Psoas muscle (tissue), 8 donors: Measurements from ENCODE around the gene FGD4. TPM values are rescaled to one million over a fixed set of nuclear protein-coding genes. Genes with fewer than 3 reads are reported as not detected.

Experiments used
- ATAC-seq, 4 donors: fragments of 200-7000 bp; cut with Tn5 transposase; one replicate each; pipeline ENCODE4 v1.9.1; 2020; ENCODE audit warnings: moderate library complexity in 3 of 4, mild to moderate bottlenecking in 2 of 4
- DNase-seq, 2 donors: peaks; one replicate each; pipeline ENCODE4 v3.0.0-alpha.2; 2020
- H3K27ac ChIP-seq: fragments of 200-600 bp; one replicate; pipeline ENCODE4 v1.8.0; 2022
- H3K27me3 ChIP-seq, 3 donors: fragments of 200-600 bp in 1 of 3; one replicate each; pipeline versions ENCODE4 v1.6.1 to v1.8.0; 2013 to 2022; ENCODE audit warnings: low read length in 2 of 3, mild to moderate bottlenecking in 2 of 3, moderate library complexity in 1 of 3; ENCODE audit not compliant: insufficient read depth in 3 of 3
- H3K36me3 ChIP-seq, 2 donors: fragments of 200-600 bp in 1 of 2; one replicate each; pipeline versions ENCODE4 v1.6.1 to v1.8.0; 2013 to 2022; ENCODE audit warnings: low read depth in 1 of 2, mild to moderate bottlenecking in 1 of 2, moderate library complexity in 1 of 2; ENCODE audit not compliant: insufficient read depth in 1 of 2
- H3K4me1 ChIP-seq: fragments of 200-600 bp; one replicate; pipeline ENCODE4 v1.8.0; 2022
- H3K4me3 ChIP-seq: fragments of 200-600 bp; one replicate; pipeline ENCODE4 v1.8.0; 2022; ENCODE audit warnings: mild to moderate bottlenecking
- H3K9me3 ChIP-seq: fragments of 200-600 bp; one replicate; pipeline ENCODE4 v1.8.0; 2022
- CTCF ChIP-seq: fragments of 200-600 bp; IDR thresholded peaks from one replicate; pipeline ENCODE4 v1.8.0; 2022; ENCODE audit warnings: antibody characterized with exemption
- WGBS, 3 donors: extraction: QIAGEN DNeasy Blood & Tissue Kit; methylation state at CpG; one replicate each; pipeline versions ENCODE4 v1.1.6 to v1.1.7; 2013; 5-methylcytosine and 5-hydroxymethylcytosine counted together
- intact Hi-C, 2 donors: fragments of 100-400 bp; cut with DNase I; formaldehyde crosslinking; loops; one replicate each; pipeline versions ENCODE4 v1.11.0 to v1.14.2; 2022
- polyA plus RNA-seq, 3 donors: library from polyadenylated mRNA; stranded (reverse); fragments of 200-250 nt; gene quantifications; one replicate each; pipeline ENCODE4 v1.2.3, GENCODE V29; 2013
- total RNA-seq, 4 donors: library from RNA; stranded (reverse); fragmentation: NEBNext Ultra II Directional in 2 of 4; extraction: Animal tissue kit (Norgen Biotek cat#: 25700) in 2 of 4; gene quantifications; one replicate each; pipeline versions ENCODE4 v1.2.1 to v1.2.4, GENCODE V29; 2021 to 2023
- donor health status: healthy with polysubstance abuse.
- donor health status: DM: no; HTN: no; CAD: no; lungs with moderate emphysema.
- donor health status: Bipolar disorder and iron deficiency.
- donor health status: healthy.
- donor health status: DM: yes; HTN: yes; CAD: no.
- donor health status: DM: no; HTN: no; CAD: no.
- donor health status: DM: no; HTN: no; CAD: no.
- donor health status: DM: yes; HTN: yes; CAD: no.

FGD4 gene
- total and polyA plus RNA-seq, 7 donors, result 1.1 to 20.8 (median 14.9) TPM

- intact Hi-C loops, result no loop called here
- Histone ChIP-seq H3K4me1 (peaks cover 30% of the 10 kb centered on the region), H3K27ac (no peak overlapping the region), H3K36me3 (no peaks in the 10 kb centered on the region), H3K27me3 (no peaks in the 10 kb centered on the region), H3K4me3 (no peak overlapping the region), H3K9me3 (no peaks in the 10 kb centered on the region)
- no peak for TF ChIP-seq CTCF
- DNase-seq (no peak), ATAC-seq (peak in 1 of 4 donors; percentile 29)
- 92 to 96% (median 92%) methylated on average over 2 of the region's 2 CpGs for WGBS, 3 donors
Measured at GRCh38 chr12:32512910-32513309, 113.6 kb downstream of the FGD4 start.

DNA sequence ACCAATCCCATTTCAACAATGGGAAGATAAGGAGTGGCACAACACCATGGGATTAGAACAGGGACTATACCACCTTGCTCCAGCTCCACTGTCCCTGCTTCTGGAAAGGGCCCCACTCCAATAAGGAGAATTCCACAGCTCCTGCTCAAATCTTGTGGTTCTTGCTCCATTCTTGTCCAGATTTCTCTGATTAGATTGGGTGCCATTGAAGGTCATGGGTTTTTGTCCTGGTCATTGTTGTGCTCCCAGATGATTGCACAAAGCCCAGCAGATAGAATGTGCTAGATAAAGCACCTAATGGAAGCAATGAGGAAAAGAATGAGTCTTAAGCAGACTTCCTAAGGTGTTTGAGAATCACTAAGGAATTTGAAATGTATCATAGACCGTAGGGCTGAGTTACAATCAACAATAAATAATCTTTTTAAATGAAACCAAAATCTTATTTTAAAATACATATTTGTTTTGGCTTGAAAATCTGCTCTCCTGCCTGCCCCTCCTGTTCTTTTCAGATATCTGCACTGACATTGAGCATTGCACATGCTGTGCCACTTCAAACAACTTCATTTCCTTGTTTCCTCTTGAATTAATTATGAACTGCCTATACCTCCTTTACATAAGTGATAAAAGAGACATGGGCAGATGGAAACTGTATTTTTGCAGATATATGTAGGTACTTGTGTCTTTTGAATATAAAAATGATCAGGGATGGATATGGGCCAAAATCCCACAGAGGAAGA lies 115.9 kb downstream of the FGD4 start:
- no peak for ATAC-seq
- Histone ChIP-seq H3K9me3 (no peaks in the 10 kb centered on the region), H3K4me1 (peaks cover 19% of the 10 kb centered on the region), H3K4me3 (no peak overlapping the region), H3K36me3 (no peaks in the 10 kb centered on the region), H3K27ac (no peak overlapping the region), H3K27me3 (no peaks in the 10 kb centered on the region)
- WGBS, 3 donors, result 86 to 90% (median 89%) methylated on average over 1 of the region's 1 CpG
- intact Hi-C loops, result no loop called here
- no peak for TF ChIP-seq CTCF
- no peak for DNase-seq

DNA sequence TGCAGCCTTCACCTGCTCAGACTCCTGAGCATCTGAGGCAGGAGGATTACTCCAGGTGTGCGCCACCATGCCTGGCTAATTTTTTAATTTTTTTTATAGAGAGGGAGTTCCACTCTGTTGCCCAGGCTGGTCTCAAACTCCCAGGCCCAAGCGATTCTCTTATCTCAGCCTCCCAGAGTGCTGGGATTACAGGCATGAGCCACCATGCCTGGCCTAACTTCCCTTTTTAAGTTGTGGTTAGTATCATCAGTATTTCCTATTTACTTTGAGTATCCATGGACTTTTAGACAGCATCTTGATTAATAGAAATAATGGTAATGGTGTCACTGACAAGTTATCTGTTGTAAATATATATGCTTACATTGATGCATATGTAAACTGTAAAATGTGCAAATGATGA lies 116.9 kb downstream of the FGD4 start:
- H3K27me3 ChIP-seq, result no peaks in the 10 kb centered on the region
- H3K4me1 ChIP-seq, result peaks cover 21% of the 10 kb centered on the region
- no peak overlapping the region for H3K4me3 ChIP-seq
- no peak overlapping the region for H3K27ac ChIP-seq
- ATAC-seq (no peak), DNase-seq (no peak)
- no peak for TF ChIP-seq CTCF
- intact Hi-C loops, result no loop called here
- H3K36me3 ChIP-seq, result no peaks in the 10 kb centered on the region
- no peaks in the 10 kb centered on the region for H3K9me3 ChIP-seq
- WGBS, 3 donors, result 88 to 90% (median 88%) methylated on average over 2 of the region's 2 CpGs

DNA sequence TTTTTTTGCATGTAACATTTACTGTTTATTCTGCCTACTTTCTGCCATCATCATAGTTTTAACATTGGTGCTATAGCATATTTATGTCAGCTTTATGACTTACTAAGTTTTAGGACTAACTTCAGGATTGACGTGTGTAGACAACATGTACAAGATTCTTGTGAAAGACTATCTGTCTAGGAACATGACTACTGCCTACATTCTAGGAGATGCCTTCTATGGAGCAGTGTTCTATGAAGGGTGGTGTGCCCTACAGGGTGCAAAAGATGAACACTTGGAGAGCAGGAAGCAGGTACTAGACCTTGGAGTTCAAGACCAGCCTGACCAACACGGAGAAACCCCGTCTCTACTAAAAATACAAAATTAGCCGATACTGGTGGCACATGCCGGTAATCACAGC lies 118.6 kb downstream of the FGD4 start:
- WGBS, 3 donors, result 77 to 93% (median 84%) methylated on average over 5 of the region's 5 CpGs
- DNase-seq, result no peak
- Histone ChIP-seq H3K9me3 (no peaks in the 10 kb centered on the region), H3K27ac (no peak overlapping the region), H3K4me1 (peaks cover 39% of the 10 kb centered on the region), H3K36me3 (no peaks in the 10 kb centered on the region), H3K4me3 (no peak overlapping the region), H3K27me3 (no peaks in the 10 kb centered on the region)
- peak in 2 of 4 donors; percentile 53 to 58 for ATAC-seq
- intact Hi-C loops, result no loop called here
- no peak for TF ChIP-seq CTCF

DNA sequence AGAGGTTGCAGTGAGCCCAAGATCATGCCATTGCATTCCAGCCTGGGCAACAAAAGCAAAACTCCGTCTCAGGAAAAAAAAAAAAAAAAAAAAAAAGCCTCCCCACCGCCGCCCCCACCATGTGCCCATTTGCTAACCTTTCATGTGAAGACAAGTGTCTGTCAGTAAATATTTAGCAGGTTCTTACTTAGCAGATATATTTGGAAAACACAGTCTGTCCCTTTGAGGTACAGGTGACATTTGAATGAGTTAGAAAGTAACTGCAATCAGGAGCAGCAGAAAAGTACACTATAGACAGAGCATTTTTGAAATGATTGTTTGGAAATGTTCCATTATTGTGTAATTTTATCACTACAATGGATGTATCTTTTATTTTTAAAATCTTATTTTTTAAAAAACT lies 119.7 kb downstream of the FGD4 start:
- TF ChIP-seq CTCF, result no peak
- no peak for DNase-seq
- Histone ChIP-seq H3K27ac (no peak overlapping the region), H3K9me3 (no peaks in the 10 kb centered on the region), H3K4me3 (no peak overlapping the region), H3K4me1 (peaks cover 43% of the 10 kb centered on the region), H3K36me3 (no peaks in the 10 kb centered on the region), H3K27me3 (no peaks in the 10 kb centered on the region)
- WGBS, 3 donors, result 32 to 78% (median 44%) methylated on average over 3 of the region's 3 CpGs
- intact Hi-C loops, result no loop called here
- peak in 1 of 4 donors; percentile 33 for ATAC-seq
